ENCODE measurements around the gene PATZ1.

DNA sequence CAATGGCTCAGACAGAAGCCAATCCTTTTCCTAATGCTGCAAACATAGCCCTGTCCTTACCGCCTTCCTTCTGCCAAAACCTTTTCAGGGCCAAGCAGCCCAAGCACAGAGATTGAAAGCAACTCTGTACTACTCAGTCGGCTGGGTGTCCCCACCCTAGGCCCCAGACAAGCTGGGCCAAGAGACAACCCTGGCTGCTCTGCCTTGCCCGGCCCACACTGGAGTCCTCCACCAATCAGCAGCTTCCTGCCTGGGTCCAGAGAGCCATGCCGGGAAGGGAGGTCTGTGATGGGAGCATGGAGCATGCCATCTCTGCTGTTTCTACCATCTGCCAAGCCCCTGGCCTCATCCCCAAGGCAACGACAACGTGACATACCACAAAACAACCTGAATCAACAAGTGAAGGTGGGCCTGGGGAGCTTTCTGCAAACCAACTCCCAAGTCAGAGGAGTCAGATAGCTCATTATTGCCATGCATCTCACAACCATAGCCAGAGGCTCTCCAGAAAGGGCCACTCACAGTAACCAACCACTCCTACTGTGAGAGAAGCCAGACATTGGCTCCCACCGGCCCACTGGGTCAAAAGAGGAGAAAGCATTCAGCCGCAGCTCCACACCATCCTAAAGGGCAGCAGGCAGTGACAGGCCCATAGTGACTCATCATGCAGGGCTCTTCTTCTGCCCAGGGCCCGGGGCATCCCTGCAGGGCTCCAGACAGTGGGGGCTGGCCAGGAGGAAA, 18.2 kb downstream of the PATZ1 start:
- no peak for TF ChIP-seq POLR2A (IDR thresholded peaks at IDR 0.05)
- TF ChIP-seq, protein P1, sequence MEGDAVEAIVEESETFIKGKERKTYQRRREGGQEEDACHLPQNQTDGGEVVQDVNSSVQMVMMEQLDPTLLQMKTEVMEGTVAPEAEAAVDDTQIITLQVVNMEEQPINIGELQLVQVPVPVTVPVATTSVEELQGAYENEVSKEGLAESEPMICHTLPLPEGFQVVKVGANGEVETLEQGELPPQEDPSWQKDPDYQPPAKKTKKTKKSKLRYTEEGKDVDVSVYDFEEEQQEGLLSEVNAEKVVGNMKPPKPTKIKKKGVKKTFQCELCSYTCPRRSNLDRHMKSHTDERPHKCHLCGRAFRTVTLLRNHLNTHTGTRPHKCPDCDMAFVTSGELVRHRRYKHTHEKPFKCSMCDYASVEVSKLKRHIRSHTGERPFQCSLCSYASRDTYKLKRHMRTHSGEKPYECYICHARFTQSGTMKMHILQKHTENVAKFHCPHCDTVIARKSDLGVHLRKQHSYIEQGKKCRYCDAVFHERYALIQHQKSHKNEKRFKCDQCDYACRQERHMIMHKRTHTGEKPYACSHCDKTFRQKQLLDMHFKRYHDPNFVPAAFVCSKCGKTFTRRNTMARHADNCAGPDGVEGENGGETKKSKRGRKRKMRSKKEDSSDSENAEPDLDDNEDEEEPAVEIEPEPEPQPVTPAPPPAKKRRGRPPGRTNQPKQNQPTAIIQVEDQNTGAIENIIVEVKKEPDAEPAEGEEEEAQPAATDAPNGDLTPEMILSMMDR (IDR thresholded peaks at IDR 0.05), result no peak

Measured in testis (tissue), 2 donors.